Pancreas (tissue), 10 donors: ENCODE results near the gene LRIG1. TPM values are rescaled to one million over a fixed set of nuclear protein-coding genes. Genes with fewer than 3 reads are reported as not detected.

Experiments
- ATAC-seq, 4 donors: fragments of 200-7000 bp; cut with Tn5 transposase; one replicate each; pipeline versions ENCODE4 v1.8.0 to v1.9.1; 2020; ENCODE audit warnings: mild to moderate bottlenecking in 4 of 4, moderate library complexity in 4 of 4
- DNase-seq, 6 donors: peaks; one replicate each; pipeline ENCODE4 v3.0.0-alpha.2; 2020
- FAIRE-seq: peaks from 2 replicates; lab custom pipeline; 2012; peaks lifted over from hg19 to GRCh38; lab: Jason Lieb, UNC
- H3K27ac ChIP-seq, 4 donors: fragments of 200-600 bp; sonication (generic); 1 replicate in 3 of 4; 2 replicates in 1 of 4; pipeline versions ENCODE4 v1.5.0 to v1.8.0; 2020
- H3K27me3 ChIP-seq, 4 donors: fragments of 200-600 bp; one replicate each; pipeline ENCODE4 v1.8.0; 2021
- H3K36me3 ChIP-seq, 3 donors: fragments of 200-600 bp; sonication (generic) in 1 of 3; one replicate each; pipeline versions ENCODE4 v1.5.0 to v1.8.0; 2020 to 2021
- H3K4me1 ChIP-seq, 3 donors: fragments of 200-600 bp; one replicate each; pipeline ENCODE4 v1.8.0; 2021
- H3K4me3 ChIP-seq, 4 donors: fragments of 200-600 bp; sonication (generic) in 2 of 4; one replicate each; pipeline versions ENCODE4 v1.5.0 to v1.8.0; 2020 to 2021
- H3K9me3 ChIP-seq, 4 donors: fragments of 200-600 bp; one replicate each; pipeline ENCODE4 v1.8.0; 2021
- CTCF ChIP-seq, 4 donors: fragments of 200-600 bp; sonication (generic) in 3 of 4; IDR thresholded peaks; one replicate each; pipeline versions ENCODE4 v1.5.0 to v1.8.0; 2021; ENCODE audit warnings: antibody characterized with exemption in 4 of 4
- WGBS, 2 donors: extraction: QIAGEN DNeasy Blood & Tissue Kit; methylation state at CpG; one replicate each; pipeline ENCODE4 v1.1.7; 2013; 5-methylcytosine and 5-hydroxymethylcytosine counted together
- intact Hi-C, 3 donors: fragments of 100-400 bp; cut with DNase I; formaldehyde crosslinking; loops; one replicate each; pipeline versions ENCODE4 v1.11.1 to v1.14.2; 2022
- polyA plus RNA-seq, 2 donors: library from polyadenylated mRNA; stranded (reverse); fragments of 200-250 nt; gene quantifications; one replicate each; pipeline ENCODE4 v1.2.3, GENCODE V29; 2013
- total RNA-seq, 6 donors: library from RNA; stranded (reverse); fragmentation: NEBNext Ultra II Directional in 4 of 6; extraction: Animal tissue kit (Norgen Biotek cat#: 25700) in 4 of 6; gene quantifications; one replicate each; pipeline versions ENCODE4 v1.2.1 to v1.2.4, GENCODE V29; 2021 to 2023
- donor health status: healthy with polysubstance abuse.
- donor health status: DM: no; HTN: no; CAD: no; lungs with moderate emphysema.
- donor health status: DM: no; HTN: no; CAD: no.
- donor health status: control.
- donor health status: control.
- donor health status: Bipolar disorder and iron deficiency.
- donor health status: DM: yes; HTN: yes; CAD: no.
- donor health status: DM: no; HTN: no; CAD: no.
- donor health status: DM: no; HTN: no; CAD: no.
- donor health status: DM: yes; HTN: yes; CAD: no.

Gene LRIG1
- total and polyA plus RNA-seq, 8 donors, result 32.7 to 104 (median 68.0) TPM

DNA sequence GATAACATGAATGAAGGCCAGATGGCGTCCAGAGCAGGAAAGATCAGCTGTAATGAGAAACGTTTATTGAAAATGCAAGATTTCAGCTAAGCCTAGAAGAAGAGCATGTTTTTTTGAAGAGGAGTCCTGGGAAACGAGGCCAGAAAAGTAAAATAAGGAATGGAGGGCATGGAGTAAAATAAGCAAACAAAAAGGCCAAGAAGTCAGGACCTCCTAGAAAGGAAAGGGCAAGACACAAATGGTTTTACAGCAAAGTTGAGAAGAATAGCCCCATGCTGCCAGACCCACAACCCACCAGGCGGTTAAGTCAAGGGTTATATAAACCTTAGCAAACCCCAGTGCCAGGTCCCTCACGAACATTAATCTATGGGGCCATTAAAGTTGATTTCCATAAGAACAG lies 30.5 kb downstream of the LRIG1 start:
- ATAC-seq (no peak), FAIRE-seq (no peak), DNase-seq (no peak)
- no peaks in the 10 kb centered on the region for H3K36me3 ChIP-seq
- H3K4me1 ChIP-seq, result peaks cover 53 to 65% (median 57%) of the 10 kb centered on the region in 3 donors
- H3K9me3 ChIP-seq, result no peaks in the 10 kb centered on the region
- intact Hi-C loops, result no loop called here
- no peak overlapping the region for H3K27ac ChIP-seq
- 66 to 67% methylated on average over 5 of the region's 5 CpGs for WGBS, 2 donors
- no peaks in the 10 kb centered on the region for H3K27me3 ChIP-seq
- TF ChIP-seq CTCF (IDR thresholded peaks at IDR 0.05), result no peak
- H3K4me3 ChIP-seq, result no peak overlapping the region

GRCh38 chr3:66469220-66469640 lies 31.6 kb downstream of the LRIG1 start:
- intact Hi-C loops, result no loop called here
- no peak for FAIRE-seq
- H3K4me1 ChIP-seq, result peaks cover 48 to 60% (median 54%) of the 10 kb centered on the region in 3 donors
- H3K27ac ChIP-seq, result no peak overlapping the region
- no peaks in the 10 kb centered on the region for H3K36me3 ChIP-seq
- ATAC-seq, result no peak
- WGBS, 2 donors, result 67 to 73% methylated on average over 4 of the region's 4 CpGs
- no peak for TF ChIP-seq CTCF (IDR thresholded peaks at IDR 0.05)
- no peak for DNase-seq
- no peaks in the 10 kb centered on the region for H3K9me3 ChIP-seq
- no peaks in the 10 kb centered on the region for H3K27me3 ChIP-seq
- H3K4me3 ChIP-seq, result no peak overlapping the region

GRCh38 chr3:66467996-66468735 lies 32.7 kb downstream of the LRIG1 start:
- DNase-seq (no peak), FAIRE-seq (no peak), ATAC-seq (no peak)
- no peaks in the 10 kb centered on the region for H3K9me3 ChIP-seq
- peaks cover 48 to 60% (median 54%) of the 10 kb centered on the region in 3 donors for H3K4me1 ChIP-seq
- no peak overlapping the region for H3K4me3 ChIP-seq
- H3K27me3 ChIP-seq, result no peaks in the 10 kb centered on the region
- 42 to 44% methylated on average over 10 of the region's 10 CpGs for WGBS, 2 donors
- H3K27ac ChIP-seq, result peak overlapping the region in 2 of 4 donors; percentile 23 to 24
- H3K36me3 ChIP-seq, result no peaks in the 10 kb centered on the region
- no peak for TF ChIP-seq CTCF (IDR thresholded peaks at IDR 0.05)
- intact Hi-C loops, result no loop called here

- DNase-seq (no peak), ATAC-seq (no peak), FAIRE-seq (no peak)
- Histone ChIP-seq H3K4me3 (no peak overlapping the region), H3K27me3 (no peaks in the 10 kb centered on the region), H3K27ac (no peak overlapping the region), H3K9me3 (no peaks in the 10 kb centered on the region), H3K4me1 (peaks cover 47 to 57% (median 48%) of the 10 kb centered on the region in 3 donors), H3K36me3 (peaks cover 0 to 4% (median 0%) of the 10 kb centered on the region in 3 donors)
- 62 to 63% methylated on average over 11 of the region's 11 CpGs for WGBS, 2 donors
- intact Hi-C loops, result no loop called here
- no peak for TF ChIP-seq CTCF (IDR thresholded peaks at IDR 0.05)
These were observed 34.1 kb downstream of the LRIG1 start for GRCh38 chr3:66466606-66467270.
